ENCODE data around the gene ACOT7.

Gene ACOT7

DNA sequence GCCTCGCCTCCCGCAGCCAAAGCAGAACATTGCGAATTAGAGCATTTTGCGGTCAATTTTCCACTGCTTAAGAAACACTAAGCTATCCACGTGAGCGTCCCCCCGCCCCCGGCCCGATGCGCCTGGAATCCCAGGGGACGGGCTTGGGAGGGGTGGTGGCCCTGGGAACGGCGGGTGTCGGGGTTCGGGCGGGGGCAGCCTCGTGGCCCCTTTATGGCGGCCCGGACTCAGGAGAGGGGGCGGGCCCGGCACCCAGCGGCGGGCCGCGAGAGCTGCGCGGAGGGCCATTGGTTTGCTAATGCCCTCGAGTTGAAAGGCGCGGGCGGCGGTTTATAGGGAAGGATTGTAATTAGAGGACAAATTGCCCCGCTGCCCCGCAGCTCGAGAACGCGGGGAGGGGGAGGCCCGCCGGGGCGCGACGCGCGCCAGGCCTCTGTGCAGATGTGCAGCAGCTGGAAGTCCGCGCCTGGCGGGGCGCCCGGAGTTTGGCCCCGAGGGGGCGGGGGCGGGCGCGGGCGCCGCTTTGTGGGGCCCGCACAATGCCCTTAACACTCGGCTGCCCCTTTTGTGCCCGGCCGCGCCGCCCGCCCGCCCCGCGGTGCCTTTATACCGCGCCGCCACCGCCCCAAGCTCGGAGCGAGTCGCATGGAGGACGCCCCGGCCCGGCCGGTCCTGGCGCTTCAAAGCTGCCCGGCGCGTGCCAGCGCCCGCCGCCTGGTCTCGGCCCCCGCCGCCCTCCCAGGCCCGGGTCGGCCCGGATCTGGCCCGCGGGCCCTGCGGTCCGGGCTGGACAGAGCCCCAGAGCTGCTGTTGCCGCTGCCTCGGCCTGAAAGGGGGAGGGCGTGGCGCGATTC, 151.5 kb downstream of the ACOT7 start:
- TF ChIP-seq, protein P1, sequence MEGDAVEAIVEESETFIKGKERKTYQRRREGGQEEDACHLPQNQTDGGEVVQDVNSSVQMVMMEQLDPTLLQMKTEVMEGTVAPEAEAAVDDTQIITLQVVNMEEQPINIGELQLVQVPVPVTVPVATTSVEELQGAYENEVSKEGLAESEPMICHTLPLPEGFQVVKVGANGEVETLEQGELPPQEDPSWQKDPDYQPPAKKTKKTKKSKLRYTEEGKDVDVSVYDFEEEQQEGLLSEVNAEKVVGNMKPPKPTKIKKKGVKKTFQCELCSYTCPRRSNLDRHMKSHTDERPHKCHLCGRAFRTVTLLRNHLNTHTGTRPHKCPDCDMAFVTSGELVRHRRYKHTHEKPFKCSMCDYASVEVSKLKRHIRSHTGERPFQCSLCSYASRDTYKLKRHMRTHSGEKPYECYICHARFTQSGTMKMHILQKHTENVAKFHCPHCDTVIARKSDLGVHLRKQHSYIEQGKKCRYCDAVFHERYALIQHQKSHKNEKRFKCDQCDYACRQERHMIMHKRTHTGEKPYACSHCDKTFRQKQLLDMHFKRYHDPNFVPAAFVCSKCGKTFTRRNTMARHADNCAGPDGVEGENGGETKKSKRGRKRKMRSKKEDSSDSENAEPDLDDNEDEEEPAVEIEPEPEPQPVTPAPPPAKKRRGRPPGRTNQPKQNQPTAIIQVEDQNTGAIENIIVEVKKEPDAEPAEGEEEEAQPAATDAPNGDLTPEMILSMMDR (IDR thresholded peaks at IDR 0.05; ENCODE audit: low read depth, low read length): no peak
- in situ Hi-C loops (cut with HindIII; ENCODE audit: low sequenced_read_pairs): no loop called here
- H3K4me3 ChIP-seq (ENCODE audit: low read depth, low read length): no peak overlapping the region

DNA sequence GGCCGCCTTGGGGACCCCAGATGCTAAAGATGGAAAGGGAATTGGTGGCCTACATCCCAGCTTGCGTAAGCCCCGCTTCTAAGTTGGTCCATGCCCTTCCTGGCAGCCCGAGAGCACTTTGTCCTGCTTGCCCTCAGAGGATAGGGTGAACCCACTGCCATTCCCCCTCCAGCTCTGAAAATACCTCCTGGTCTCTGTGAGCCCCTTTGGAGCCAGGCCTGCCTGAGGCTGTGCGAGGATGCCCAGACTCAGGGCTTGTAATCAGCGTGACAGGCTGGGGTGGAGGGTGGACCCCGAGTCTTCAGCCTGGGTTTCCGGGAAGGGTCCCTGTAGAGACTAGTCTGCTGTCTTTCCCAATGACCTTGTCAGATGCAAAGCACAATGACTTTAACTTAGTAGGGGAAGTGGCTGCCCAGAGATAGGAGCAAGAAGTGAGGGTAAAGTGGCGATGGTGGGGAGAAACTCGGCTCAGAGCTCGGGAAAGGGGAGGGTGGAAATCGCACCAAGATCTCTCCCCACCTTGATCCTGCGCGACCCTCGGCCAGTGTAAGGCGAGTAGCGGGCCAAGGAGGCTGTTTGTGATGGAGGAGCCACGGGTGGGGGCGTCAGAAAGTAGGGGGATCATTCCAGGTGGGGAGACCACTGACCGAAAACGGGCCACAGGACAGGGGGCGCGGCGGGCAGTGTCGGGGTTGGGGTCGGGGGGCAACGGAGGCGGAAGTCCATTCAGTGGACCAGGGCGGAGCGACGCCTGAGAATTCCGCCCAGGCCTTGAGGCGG, 152.3 kb downstream of the ACOT7 start:
- TF ChIP-seq, protein P1 (IDR thresholded peaks at IDR 0.05; ENCODE audit: low read depth, low read length): no peak
- no peak overlapping the region for H3K4me3 ChIP-seq (ENCODE audit: low read depth, low read length)
- no peak for DNase-seq (ENCODE audit: low read depth, low spot score)
- in situ Hi-C loops (cut with HindIII; ENCODE audit: low sequenced_read_pairs): no loop called here

More for the DNA sequence above, 151.5 kb downstream of the ACOT7 start:
- no peak for DNase-seq (ENCODE audit: low read depth, low spot score)

DNA sequence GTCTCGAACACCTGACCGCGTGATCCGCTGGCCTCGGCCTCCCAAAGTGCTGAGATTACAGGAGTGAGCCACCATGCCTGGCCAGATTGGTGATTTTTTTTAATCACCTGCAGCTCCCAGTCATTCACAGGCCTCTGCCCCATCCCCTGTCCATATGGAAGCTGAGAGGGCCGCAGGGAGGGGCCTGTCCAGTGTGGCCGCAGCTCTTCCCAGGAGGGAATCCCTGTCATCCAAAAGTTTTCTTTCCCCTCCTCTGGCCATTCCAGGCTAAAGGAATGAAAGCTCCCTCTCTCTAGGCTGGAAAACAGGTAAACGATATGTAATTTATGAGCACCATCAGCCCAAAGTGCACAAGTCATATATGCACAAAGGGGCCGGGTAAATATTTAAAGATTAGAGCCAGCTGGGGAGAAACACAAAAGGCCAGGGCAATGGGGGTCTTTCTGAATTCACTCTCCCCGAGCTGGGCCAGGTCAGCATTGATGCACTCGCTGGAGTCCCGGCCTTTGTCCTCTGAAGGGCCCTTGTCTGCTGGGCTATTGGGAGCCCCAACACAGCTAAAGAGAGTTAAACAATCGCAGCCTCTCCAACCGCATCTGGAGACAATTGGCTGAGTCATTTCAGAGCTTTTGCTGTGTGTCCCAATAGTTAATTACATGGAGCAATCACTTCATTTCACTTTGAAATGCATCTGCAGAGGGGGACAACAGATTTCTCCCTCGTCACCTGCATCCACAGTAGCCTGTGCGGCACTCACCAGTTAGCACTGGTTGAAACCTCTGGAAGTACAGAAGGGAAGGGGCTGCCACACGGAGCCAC, 153.4 kb downstream of the ACOT7 start:
- TF ChIP-seq, protein P1 (IDR thresholded peaks at IDR 0.05; ENCODE audit: low read depth, low read length): no peak
- no peak for DNase-seq (ENCODE audit: low read depth, low spot score)
- in situ Hi-C loops (cut with HindIII; ENCODE audit: low sequenced_read_pairs): no loop called here
- no peak overlapping the region for H3K4me3 ChIP-seq (ENCODE audit: low read depth, low read length)

DNA sequence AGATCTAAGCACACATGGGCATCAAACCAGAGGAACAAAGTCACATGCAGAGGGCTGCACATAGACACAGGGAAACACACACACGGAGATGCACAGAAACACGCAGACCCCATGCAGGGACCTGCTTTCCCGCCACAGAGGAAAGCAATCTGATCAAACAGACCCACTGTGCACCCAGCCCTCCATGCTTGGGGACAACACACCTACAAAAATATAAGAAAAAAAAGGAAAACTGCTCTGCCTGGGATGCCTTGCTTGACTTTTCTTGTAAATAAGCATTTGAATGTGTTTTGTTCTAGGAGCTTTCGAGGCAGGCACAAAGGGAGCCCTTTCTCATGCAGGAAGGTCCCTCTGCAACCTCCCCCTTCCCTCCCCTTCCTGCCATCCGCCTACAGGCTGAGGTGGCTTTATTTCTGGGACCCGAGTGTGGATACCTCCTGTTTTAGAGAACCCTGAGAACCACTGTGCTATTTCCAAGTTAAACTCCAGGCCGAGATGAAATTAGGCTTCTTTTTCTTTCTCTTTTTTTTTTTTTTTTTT, 154.3 kb downstream of the ACOT7 start:
- in situ Hi-C loops (cut with HindIII; ENCODE audit: low sequenced_read_pairs): no loop called here
- no peak overlapping the region for H3K4me3 ChIP-seq (ENCODE audit: low read depth, low read length)
- DNase-seq (ENCODE audit: low read depth, low spot score): no peak
- TF ChIP-seq, protein P1 (IDR thresholded peaks at IDR 0.05; ENCODE audit: low read depth, low read length): no peak

DNA sequence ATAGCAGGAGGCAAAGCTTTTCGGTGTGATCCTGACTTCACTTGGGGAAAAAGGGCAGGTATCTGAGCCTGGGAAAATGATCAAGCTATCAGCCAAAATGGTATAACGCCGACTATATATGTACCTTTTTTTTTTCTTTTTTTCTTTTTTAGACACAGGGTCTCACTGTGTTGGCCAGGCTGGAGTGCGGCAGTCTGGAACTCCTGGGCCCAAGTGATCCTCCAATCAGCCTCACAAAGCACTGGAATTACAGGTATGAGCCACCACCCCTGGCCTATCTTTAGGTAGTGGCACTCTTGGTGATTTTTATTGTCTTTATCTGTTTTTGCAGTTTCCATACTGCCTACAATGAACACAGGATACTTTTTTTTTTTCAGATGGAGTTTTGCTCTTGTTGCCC, 156.5 kb downstream of the ACOT7 start:
- in situ Hi-C loops (cut with HindIII; ENCODE audit: low sequenced_read_pairs): no loop called here
- no peak for DNase-seq (ENCODE audit: low read depth, low spot score)
- H3K4me3 ChIP-seq (ENCODE audit: low read depth, low read length): no peak overlapping the region
- TF ChIP-seq, protein P1 (IDR thresholded peaks at IDR 0.05; ENCODE audit: low read depth, low read length): no peak

DNA sequence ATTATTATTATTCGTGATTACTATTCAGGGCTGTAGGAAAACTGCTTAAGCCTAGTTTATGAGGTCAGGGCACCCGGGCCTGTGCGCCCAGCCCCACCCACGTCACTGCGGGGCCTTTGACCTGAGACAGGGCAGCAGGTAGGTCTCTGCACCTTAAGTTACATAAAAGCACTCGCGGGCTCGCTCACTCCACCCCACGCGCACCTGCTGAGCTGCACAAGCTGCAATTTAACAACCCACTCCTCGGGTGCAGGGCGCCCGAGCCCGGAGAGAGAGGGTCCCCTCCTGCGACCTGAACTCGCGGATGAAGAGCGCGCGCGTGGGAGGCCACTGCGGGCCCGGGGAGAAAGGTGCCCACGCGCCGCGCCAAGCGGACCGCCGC, 158.3 kb downstream of the ACOT7 start:
- DNase-seq (ENCODE audit: low read depth, low spot score): no peak
- in situ Hi-C loops (cut with HindIII; ENCODE audit: low sequenced_read_pairs): no loop called here
- TF ChIP-seq, protein P1 (IDR thresholded peaks at IDR 0.05; ENCODE audit: low read depth, low read length): no peak
- peak overlapping the region; percentile 83 for H3K4me3 ChIP-seq (ENCODE audit: low read depth, low read length)

All from astrocyte of the spinal cord (primary cell).